LNCAP (cell line): ENCODE results near the gene SRRM2.

Experiments used
- TF ChIP-seq, protein P1 (sequence below): fragments of 450-650 bp; IDR thresholded peaks from 2 replicates; pipeline ENCODE4 v1.5.1; 2017; ENCODE audit warnings: mild to moderate bottlenecking

The SRRM2 gene

DNA sequence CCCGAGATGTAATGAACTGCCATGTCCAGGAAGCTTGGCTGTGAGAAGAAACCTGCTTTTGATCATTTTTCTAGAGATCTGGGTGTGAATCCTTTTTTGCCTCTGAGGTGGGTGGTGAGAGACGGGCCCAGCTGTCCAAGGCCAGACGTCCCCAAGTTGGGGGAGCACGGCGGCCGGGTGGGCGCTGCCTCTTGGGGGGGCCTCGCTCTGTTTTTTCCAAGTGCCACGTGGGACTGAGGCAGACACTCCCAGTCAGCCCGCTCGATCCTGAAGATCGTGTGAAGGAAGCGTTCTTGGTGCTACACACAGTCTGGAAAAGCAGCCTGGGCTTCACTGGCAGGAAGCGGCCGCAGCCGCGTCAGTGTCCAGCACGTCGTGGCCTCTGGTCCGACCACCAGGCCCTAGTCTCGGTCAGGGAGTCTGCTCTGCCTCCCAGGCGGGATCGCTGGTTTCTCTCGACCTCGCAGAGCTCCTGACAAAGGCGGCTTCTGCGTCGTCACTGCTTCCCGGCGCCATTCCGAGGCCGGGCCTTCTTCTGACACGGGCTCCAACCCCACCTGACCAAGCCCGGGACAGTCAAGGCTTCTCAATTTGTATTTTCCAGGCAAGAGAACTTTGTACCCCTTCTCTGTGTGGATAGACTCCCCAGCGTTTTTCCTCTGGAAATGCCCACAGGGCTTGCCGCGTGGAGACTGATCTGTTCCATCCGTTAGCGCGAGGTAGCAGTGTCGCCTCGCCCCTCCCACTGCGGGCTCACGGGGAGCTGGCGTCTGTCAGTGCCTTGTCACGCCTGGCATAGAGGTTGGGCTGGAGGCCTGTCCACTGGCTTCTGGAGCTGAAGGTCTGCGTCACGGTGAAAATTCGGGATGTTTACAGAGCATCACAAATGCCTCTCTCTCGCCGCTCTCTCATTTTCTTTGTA, 44.8 kb upstream of the SRRM2 start:
- TF ChIP-seq, protein P1, sequence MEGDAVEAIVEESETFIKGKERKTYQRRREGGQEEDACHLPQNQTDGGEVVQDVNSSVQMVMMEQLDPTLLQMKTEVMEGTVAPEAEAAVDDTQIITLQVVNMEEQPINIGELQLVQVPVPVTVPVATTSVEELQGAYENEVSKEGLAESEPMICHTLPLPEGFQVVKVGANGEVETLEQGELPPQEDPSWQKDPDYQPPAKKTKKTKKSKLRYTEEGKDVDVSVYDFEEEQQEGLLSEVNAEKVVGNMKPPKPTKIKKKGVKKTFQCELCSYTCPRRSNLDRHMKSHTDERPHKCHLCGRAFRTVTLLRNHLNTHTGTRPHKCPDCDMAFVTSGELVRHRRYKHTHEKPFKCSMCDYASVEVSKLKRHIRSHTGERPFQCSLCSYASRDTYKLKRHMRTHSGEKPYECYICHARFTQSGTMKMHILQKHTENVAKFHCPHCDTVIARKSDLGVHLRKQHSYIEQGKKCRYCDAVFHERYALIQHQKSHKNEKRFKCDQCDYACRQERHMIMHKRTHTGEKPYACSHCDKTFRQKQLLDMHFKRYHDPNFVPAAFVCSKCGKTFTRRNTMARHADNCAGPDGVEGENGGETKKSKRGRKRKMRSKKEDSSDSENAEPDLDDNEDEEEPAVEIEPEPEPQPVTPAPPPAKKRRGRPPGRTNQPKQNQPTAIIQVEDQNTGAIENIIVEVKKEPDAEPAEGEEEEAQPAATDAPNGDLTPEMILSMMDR, result no peak

DNA sequence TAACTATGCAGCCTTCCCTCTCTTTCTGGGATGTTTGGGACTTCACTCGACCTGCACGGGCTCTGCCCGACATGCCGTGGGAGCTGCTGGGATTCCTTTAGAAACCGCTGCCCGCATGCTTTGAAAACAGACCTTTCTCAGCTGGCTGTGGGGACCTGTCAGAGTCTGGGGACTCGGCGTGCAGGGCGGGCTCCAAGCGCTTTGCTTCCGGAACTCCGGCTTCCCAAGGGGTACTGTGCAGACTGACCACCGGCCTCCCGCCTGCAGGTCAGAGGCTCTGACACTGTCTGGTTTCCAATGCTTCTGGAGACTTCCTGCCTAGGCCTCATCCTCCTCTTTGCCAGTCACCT, 44.2 kb upstream of the SRRM2 start:
- TF ChIP-seq, protein P1, result no peak

DNA sequence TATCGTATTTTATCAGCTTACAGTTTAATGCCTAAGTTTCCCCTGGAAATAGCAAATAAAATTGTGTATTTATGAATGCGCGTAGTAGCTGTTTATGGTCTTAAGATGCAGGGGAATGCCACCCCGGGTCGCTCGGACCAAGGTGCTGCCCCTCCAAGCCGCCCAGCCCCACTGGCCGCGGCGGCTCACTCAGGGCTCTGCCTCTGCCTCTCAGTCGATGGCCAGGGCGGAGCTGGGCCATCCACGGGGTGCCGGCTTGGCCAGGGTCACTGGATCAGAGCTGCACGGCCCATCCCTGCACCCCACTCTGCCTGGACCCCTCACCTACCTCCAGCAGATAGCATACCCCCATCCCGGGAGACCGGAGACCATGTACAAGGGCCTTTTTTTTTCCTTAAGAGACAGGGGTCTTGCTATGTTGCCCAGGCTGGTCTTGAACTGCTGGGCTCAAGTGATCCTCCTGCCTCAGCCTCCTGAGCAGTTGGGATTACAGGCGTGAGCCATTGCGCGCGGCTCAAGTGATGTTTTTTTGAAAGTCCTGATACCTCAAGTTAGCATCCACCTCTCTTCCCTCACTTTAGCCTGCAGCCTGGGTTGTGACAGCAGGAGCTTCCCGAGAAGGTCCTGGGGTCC, 43.4 kb upstream of the SRRM2 start:
- TF ChIP-seq, protein P1, result no peak

DNA sequence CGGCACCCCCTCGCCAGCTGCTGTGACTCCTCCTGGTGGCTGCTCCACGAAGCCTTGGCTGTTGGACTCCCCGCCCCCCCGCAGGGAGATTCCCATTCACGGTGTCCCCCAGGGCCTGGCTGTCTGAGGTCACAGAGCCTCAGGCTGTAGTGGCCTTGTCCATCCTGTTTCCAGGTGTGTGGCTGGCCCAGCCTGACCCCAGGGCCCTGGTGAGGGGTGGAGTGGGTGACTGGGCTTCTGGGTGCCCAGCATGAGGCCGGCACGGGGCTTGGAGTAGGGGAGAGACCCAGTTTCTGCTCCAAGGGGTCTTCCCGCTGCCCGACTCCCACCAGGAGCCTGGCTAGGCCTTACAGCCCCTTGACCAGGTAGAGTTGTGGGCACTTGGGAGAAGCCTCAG, 42.9 kb upstream of the SRRM2 start:
- TF ChIP-seq, protein P1, result no peak

DNA sequence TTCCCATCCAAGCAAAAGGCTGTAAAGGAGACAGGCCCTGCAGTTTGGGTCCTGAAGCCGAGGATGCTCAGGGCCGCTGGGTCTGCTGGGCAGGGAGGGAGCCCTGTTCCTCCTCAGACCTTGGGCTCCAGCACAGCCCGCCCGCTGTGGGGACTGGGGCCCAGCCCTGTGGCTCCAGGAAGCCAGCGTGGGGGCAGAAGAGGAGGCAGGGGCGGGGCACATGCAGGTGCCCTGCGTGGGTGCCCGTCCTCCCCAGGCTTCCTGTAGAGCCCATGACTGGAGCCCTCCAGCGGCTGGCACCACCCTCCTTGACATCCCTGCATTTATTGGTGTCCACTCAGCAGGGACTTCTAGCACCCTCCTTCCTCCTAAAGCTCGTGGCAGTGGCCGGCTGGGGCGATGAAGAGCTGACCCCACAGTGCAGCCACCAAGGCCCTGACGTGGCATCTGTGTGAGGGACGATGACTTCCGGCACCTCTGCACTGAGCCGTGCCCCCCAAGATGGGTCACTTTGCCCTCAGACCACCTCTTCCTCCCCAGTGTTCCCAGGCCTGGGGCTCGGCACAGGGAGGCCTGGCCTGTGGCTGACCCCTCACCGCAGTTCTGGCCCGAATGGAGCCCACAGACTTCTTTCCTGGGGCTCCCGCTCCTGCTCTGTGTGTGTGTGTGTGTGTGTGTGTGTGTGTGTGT, 42.3 kb upstream of the SRRM2 start:
- TF ChIP-seq, protein P1, result no peak

DNA sequence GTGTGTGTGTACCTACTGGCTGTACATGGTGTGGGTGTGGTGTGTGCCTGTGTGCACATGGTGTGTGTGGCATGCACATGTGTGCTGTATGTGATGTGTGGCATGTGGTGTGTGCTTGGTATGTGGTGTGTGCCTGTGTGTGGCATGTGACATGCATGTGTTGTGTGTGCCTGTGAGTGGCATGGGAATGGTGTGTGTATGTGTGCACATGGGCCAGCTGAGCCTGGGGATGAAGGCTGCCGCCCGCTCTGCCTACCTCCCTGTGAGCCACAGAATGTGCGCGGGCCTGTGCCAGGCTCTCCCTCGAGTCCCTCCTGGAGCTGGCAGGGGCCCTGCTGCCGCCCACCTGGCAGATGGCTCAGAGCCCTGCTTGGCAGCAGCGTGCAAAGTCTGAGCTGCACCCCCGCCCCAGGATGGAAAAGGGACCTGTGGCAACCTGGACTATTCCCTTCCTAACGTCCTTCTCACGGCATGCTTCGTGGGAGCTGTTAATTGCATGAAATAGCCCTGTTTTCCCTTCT, 41.7 kb upstream of the SRRM2 start:
- TF ChIP-seq, protein P1, result no peak

DNA sequence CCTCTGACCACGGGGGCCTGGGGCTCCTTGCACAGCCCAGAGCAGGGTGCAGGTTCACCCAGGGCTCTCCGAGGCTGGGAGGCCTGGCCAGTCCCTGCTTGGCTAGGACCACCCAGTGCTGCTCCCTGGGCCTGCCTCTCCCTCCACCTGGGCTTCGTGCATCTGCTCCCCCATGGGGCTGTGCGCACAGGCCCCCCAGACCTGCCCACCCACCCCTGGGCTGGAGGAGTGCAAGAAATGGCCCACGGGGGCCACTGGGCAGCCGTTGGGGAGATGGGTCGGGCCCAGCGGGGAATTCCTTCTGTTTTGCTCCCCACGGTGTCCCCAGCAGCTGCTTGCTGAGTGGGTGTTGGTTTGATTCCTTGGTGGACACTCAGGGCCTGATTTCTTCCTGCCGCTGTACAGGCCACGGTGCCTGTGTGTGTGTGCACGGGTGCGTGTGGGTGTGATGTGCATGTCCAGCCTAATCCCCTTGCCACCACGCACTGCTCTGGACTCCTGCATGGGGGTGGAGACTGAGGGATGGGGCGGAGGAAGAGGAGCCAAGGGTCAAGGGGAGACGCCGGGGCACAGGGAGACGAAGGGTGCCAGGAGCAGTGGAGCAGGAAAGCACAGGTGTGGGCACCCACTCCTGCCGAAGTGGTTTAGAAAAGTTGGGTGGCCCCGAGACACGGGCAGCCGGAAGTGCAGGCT, 40.9 kb upstream of the SRRM2 start:
- TF ChIP-seq, protein P1, result no peak
